ENCODE data around the gene EXTL2. TPM values are rescaled to one million over a fixed set of nuclear protein-coding genes. Genes with fewer than 3 reads are reported as not detected.
A peak's percentile ranks its signal among the peaks of the same experiment; 100 is the strongest.

Gene EXTL2
- total and polyA plus RNA-seq, 2 experiments from 2014 or later: 45.3 to 45.4 TPM

- no peak for TF ChIP-seq EZH2phosphoT487 (IDR thresholded peaks at IDR 0.05; ENCODE audit: unreplicated experiment)
- no peak for TF ChIP-seq POLR2AphosphoS5 (IDR thresholded peaks at IDR 0.05; ENCODE audit: low read depth)
- no peak for TF ChIP-seq STAT1 (IDR thresholded peaks at IDR 0.05; ENCODE audit: unreplicated experiment)
- TF ChIP-seq NANOG (IDR thresholded peaks at IDR 0.05; ENCODE audit: borderline replicate concordance): no peak
- no peak for TF ChIP-seq JUNB (IDR thresholded peaks at IDR 0.05; ENCODE audit: unreplicated experiment)
- TF ChIP-seq CREB1 (CRISPR knock-in tag; IDR thresholded peaks at IDR 0.05; ENCODE audit: low read depth): no peak
- TF ChIP-seq, protein P1, sequence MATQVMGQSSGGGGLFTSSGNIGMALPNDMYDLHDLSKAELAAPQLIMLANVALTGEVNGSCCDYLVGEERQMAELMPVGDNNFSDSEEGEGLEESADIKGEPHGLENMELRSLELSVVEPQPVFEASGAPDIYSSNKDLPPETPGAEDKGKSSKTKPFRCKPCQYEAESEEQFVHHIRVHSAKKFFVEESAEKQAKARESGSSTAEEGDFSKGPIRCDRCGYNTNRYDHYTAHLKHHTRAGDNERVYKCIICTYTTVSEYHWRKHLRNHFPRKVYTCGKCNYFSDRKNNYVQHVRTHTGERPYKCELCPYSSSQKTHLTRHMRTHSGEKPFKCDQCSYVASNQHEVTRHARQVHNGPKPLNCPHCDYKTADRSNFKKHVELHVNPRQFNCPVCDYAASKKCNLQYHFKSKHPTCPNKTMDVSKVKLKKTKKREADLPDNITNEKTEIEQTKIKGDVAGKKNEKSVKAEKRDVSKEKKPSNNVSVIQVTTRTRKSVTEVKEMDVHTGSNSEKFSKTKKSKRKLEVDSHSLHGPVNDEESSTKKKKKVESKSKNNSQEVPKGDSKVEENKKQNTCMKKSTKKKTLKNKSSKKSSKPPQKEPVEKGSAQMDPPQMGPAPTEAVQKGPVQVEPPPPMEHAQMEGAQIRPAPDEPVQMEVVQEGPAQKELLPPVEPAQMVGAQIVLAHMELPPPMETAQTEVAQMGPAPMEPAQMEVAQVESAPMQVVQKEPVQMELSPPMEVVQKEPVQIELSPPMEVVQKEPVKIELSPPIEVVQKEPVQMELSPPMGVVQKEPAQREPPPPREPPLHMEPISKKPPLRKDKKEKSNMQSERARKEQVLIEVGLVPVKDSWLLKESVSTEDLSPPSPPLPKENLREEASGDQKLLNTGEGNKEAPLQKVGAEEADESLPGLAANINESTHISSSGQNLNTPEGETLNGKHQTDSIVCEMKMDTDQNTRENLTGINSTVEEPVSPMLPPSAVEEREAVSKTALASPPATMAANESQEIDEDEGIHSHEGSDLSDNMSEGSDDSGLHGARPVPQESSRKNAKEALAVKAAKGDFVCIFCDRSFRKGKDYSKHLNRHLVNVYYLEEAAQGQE (IDR thresholded peaks at IDR 0.05; ENCODE audit: unreplicated experiment): no peak
Measured at GRCh38 chr1:100930494-100930893, 35.9 kb upstream of the EXTL2 start (continued).

- Histone ChIP-seq H3K4me1 (ENCODE audit: insufficient read depth) (no peaks in the 10 kb centered on the region), H3K27me3 (ENCODE audit: insufficient read depth) (no peaks in the 10 kb centered on the region), H3K36me3 (ENCODE audit: insufficient read depth) (peaks cover 13% of the 10 kb centered on the region; the same call in 1 of the 2 replicates), H4K20me1 (replicated peaks; ENCODE audit: insufficient read depth) (0 out of 2 replicates have a peak, but pooled peaks cover 3% of the 10 kb centered on the region), H3K9me2 (ENCODE audit: insufficient read depth) (no peaks in the 10 kb centered on the region), H3K79me2 (replicated peaks; ENCODE audit: insufficient read depth) (no peaks in the 10 kb centered on the region; the same call in 1 of the 2 replicates), H3K4me2 (no peak overlapping the region), H3F3A (replicated peaks; ENCODE audit: low read depth) (no peaks in the 10 kb centered on the region), H3K27ac (ENCODE audit: low read depth) (no peak overlapping the region), H2AFZ (no peak overlapping the region), H3K4me3 (no peak overlapping the region)
- peak; percentile 64 for DNase-seq (ENCODE audit: low spot score)
- ATAC-seq: peak; percentile 92
- TF ChIP-seq CTCF (conservative IDR thresholded peaks at IDR 0.05; ENCODE audit: low read depth in 2 of 2) (peak; percentile 44 to 60), CREB1 (CRISPR knock-in tag; IDR thresholded peaks at IDR 0.05; ENCODE audit: low read depth) (no peak)
- H3K36me3 Mint-ChIP-seq (ENCODE audit: low read depth): peaks cover 34% of the 10 kb centered on the region
- H3K4me1 Mint-ChIP-seq: no peaks in the 10 kb centered on the region
- no peak overlapping the region for H3K27ac Mint-ChIP-seq
- H3K4me3 Mint-ChIP-seq: no peak overlapping the region
- H3K27me3 Mint-ChIP-seq (ENCODE audit: insufficient read depth, low read depth, poor library complexity): no peaks in the 10 kb centered on the region
- 0 out of 3 replicates have a peak, but pooled peaks cover 3% of the 10 kb centered on the region for H3K9me3 Mint-ChIP-seq
Measured at GRCh38 chr1:100928128-100928527, 33.5 kb upstream of the EXTL2 start.

DNA sequence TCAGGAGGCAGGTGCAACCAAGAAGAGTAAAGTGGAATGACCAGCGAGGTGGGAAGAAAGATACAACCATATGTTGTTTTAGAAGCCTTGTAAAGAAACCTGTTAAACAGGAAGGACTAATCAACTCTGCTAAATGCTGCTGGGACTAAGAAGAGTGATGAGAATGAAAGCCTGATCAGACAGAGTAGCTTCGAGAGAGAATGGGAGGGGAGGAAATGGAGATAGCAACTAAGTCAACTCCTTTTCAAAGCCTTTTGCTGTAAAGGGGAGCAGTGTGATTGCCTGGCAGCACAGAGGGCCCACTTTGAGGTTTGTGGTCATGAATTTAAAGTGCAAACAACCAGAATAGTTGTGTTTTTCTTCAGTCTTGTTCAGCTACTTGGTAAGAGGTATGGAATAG, 32.6 kb upstream of the EXTL2 start:
- Mint-ChIP-seq H3K36me3 (ENCODE audit: low read depth) (peaks cover 32% of the 10 kb centered on the region), H3K27ac (no peak overlapping the region), H3K4me3 (no peak overlapping the region), H3K9me3 (0 out of 3 replicates have a peak, but pooled peaks cover 3% of the 10 kb centered on the region), H3K27me3 (ENCODE audit: insufficient read depth, low read depth, poor library complexity) (no peaks in the 10 kb centered on the region), H3K4me1 (no peaks in the 10 kb centered on the region)
- DNase-seq (ENCODE audit: low spot score) (no peak), ATAC-seq (no peak)
- H3F3A ChIP-seq (replicated peaks; ENCODE audit: low read depth): no peaks in the 10 kb centered on the region
- peaks cover 17% of the 10 kb centered on the region; the same call in 1 of the 2 replicates for H3K36me3 ChIP-seq (ENCODE audit: insufficient read depth)
- no peak overlapping the region for H3K4me3 ChIP-seq
- no peak overlapping the region for H3K27ac ChIP-seq (ENCODE audit: low read depth)
- no peaks in the 10 kb centered on the region for H3K27me3 ChIP-seq (ENCODE audit: insufficient read depth)
- no peaks in the 10 kb centered on the region for H3K4me1 ChIP-seq (ENCODE audit: insufficient read depth)
- no peak overlapping the region for H2AFZ ChIP-seq
- H3K79me2 ChIP-seq (replicated peaks; ENCODE audit: insufficient read depth): no peaks in the 10 kb centered on the region; the same call in 1 of the 2 replicates
- no peaks in the 10 kb centered on the region for H3K9me2 ChIP-seq (ENCODE audit: insufficient read depth)
- 0 out of 2 replicates have a peak, but pooled peaks cover 3% of the 10 kb centered on the region for H4K20me1 ChIP-seq (replicated peaks; ENCODE audit: insufficient read depth)
- H3K4me2 ChIP-seq: no peak overlapping the region
- TF ChIP-seq EZH2 (IDR thresholded peaks at IDR 0.05; ENCODE audit: low read depth, unreplicated experiment) (no peak), ETS1 (IDR thresholded peaks at IDR 0.05) (no peak), ZNF331 (CRISPR knock-in tag; IDR thresholded peaks at IDR 0.05; ENCODE audit: low read depth) (no peak)
